Measurements from ENCODE around the gene HAVCR2.

DNA sequence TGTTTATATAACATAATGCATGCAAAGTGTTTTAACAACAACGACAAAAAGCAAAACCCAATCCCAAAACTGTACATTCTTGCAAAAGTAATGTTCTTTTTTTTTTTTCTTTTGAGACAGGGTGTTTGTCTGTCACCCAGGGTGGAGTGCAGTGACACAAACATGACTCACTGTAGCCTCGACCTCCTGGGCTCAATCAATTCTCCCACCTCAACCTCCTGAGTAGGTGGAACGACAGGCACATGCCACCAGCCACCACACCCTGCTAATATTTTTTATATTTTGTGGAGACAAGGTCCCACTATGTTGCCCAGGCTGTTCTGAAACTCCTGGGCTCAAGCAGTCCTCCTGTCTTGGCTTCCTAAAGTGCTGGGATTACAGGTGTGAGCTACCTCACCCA is 36.3 kb downstream of the HAVCR2 start:
- TF ChIP-seq, protein P1, sequence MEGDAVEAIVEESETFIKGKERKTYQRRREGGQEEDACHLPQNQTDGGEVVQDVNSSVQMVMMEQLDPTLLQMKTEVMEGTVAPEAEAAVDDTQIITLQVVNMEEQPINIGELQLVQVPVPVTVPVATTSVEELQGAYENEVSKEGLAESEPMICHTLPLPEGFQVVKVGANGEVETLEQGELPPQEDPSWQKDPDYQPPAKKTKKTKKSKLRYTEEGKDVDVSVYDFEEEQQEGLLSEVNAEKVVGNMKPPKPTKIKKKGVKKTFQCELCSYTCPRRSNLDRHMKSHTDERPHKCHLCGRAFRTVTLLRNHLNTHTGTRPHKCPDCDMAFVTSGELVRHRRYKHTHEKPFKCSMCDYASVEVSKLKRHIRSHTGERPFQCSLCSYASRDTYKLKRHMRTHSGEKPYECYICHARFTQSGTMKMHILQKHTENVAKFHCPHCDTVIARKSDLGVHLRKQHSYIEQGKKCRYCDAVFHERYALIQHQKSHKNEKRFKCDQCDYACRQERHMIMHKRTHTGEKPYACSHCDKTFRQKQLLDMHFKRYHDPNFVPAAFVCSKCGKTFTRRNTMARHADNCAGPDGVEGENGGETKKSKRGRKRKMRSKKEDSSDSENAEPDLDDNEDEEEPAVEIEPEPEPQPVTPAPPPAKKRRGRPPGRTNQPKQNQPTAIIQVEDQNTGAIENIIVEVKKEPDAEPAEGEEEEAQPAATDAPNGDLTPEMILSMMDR (IDR thresholded peaks at IDR 0.05; ENCODE audit: poor library complexity, severe bottlenecking), result no peak
- no peak for TF ChIP-seq TAF1 (IDR thresholded peaks at IDR 0.05; ENCODE audit: low read depth)
